Measurements from ENCODE around the gene FBXL17. TPM values are rescaled to one million over a fixed set of nuclear protein-coding genes. Genes with fewer than 3 reads are reported as not detected.
"Not testable (repeated sequence)": the region's sequence is repeated elsewhere in the genome, so short reads cannot be mapped to it uniquely, and the experiment has no call there.

The FBXL17 gene
- total and polyA plus RNA-seq, 3 experiments from 2014 or later, result 6.4 to 8.2 (median 6.9) TPM

- H3K9me3 ChIP-seq (ENCODE audit: low read length); H3K9me3 Mint-ChIP-seq; H3K4me3 Mint-ChIP-seq; H3K4me1 Mint-ChIP-seq; H3K27me3 Mint-ChIP-seq; POLR2A ChIA-PET; CTCF ChIA-PET; H3K27me3 ChIP-seq (ENCODE audit: insufficient read depth, low read length, poor library complexity, severe bottlenecking); H3K4me1 ChIP-seq (ENCODE audit: insufficient read depth, low read length); H3K27ac ChIP-seq (ENCODE audit: low read depth, low read length); H3K27ac Mint-ChIP-seq; H3K4me3 ChIP-seq (ENCODE audit: low read length); H3K36me3 ChIP-seq (ENCODE audit: insufficient read depth, low read length); DNase-seq: not testable (repeated sequence)
- H3K36me3 Mint-ChIP-seq, result peaks cover 12 to 19% (median 13%) of the 10 kb centered on the region in 3 donors
These were observed 229.0 kb downstream of the FBXL17 start for GRCh38 chr5:108152854-108153253.

- peaks cover 19 to 25% (median 21%) of the 10 kb centered on the region in 3 donors for H3K36me3 Mint-ChIP-seq
- no peaks in the 10 kb centered on the region for H3K9me3 Mint-ChIP-seq
- peak overlapping the region in 2 of 8 donors; percentile 22 to 64 for H3K27ac Mint-ChIP-seq
- H3K9me3 ChIP-seq (ENCODE audit: low read length), result no peaks in the 10 kb centered on the region
- no peak overlapping the region for H3K4me3 Mint-ChIP-seq
- H3K4me1 Mint-ChIP-seq, result peaks cover 5 to 10% (median 8%) of the 10 kb centered on the region in 3 donors
- no peak overlapping the region for H3K4me3 ChIP-seq (ENCODE audit: low read length)
- no peaks in the 10 kb centered on the region for H3K27me3 Mint-ChIP-seq
- no peak overlapping the region for H3K27ac ChIP-seq (ENCODE audit: low read depth, low read length)
- H3K4me1 ChIP-seq (ENCODE audit: insufficient read depth, low read length), result no peaks in the 10 kb centered on the region
- ChIA-PET POLR2A (no interaction called here), CTCF (no interaction called here)
- H3K36me3 ChIP-seq (ENCODE audit: insufficient read depth, low read length), result no peaks in the 10 kb centered on the region
- no peaks in the 10 kb centered on the region for H3K27me3 ChIP-seq (ENCODE audit: insufficient read depth, low read length, poor library complexity, severe bottlenecking)
- DNase-seq, result no peak
These were observed 232.5 kb downstream of the FBXL17 start for GRCh38 chr5:108149369-108149768.

GRCh38 chr5:108148715-108149139 is 233.2 kb downstream of the FBXL17 start:
- Histone ChIP-seq H3K36me3 (ENCODE audit: insufficient read depth, low read length) (no peaks in the 10 kb centered on the region), H3K4me3 (ENCODE audit: low read length) (no peak overlapping the region), H3K9me3 (ENCODE audit: low read length) (no peaks in the 10 kb centered on the region), H3K4me1 (ENCODE audit: insufficient read depth, low read length) (no peaks in the 10 kb centered on the region), H3K27ac (ENCODE audit: low read depth, low read length) (no peak overlapping the region), H3K27me3 (ENCODE audit: insufficient read depth, low read length, poor library complexity, severe bottlenecking) (no peaks in the 10 kb centered on the region)
- H3K4me1 Mint-ChIP-seq, result peaks cover 5 to 10% (median 8%) of the 10 kb centered on the region in 3 donors
- DNase-seq, result no peak
- no peaks in the 10 kb centered on the region for H3K27me3 Mint-ChIP-seq
- H3K9me3 Mint-ChIP-seq, result no peaks in the 10 kb centered on the region
- H3K27ac Mint-ChIP-seq, result no peak overlapping the region
- CTCF ChIA-PET, result no interaction called here
- H3K4me3 Mint-ChIP-seq, result no peak overlapping the region
- H3K36me3 Mint-ChIP-seq, result peaks cover 16 to 22% (median 18%) of the 10 kb centered on the region in 3 donors
- POLR2A ChIA-PET, result no interaction called here

GRCh38 chr5:108146222-108146621 is 235.7 kb downstream of the FBXL17 start:
- ChIA-PET POLR2A (no interaction called here), CTCF (no interaction called here)
- Mint-ChIP-seq H3K27ac (peak overlapping the region in 3 of 8 donors; percentile 0 to 52 (median 41)), H3K27me3 (no peaks in the 10 kb centered on the region), H3K4me3 (peak overlapping the region in 1 of 7 donors; percentile 54), H3K4me1 (peaks cover 5 to 10% (median 8%) of the 10 kb centered on the region in 3 donors), H3K9me3 (no peaks in the 10 kb centered on the region), H3K36me3 (peaks cover 7 to 12% (median 11%) of the 10 kb centered on the region in 3 donors)
- no peaks in the 10 kb centered on the region for H3K4me1 ChIP-seq (ENCODE audit: insufficient read depth, low read length)
- DNase-seq, result no peak
- no peaks in the 10 kb centered on the region for H3K9me3 ChIP-seq (ENCODE audit: low read length)
- no peaks in the 10 kb centered on the region for H3K27me3 ChIP-seq (ENCODE audit: insufficient read depth, low read length, poor library complexity, severe bottlenecking)
- H3K4me3 ChIP-seq (ENCODE audit: low read length), result no peak overlapping the region
- no peak overlapping the region for H3K27ac ChIP-seq (ENCODE audit: low read depth, low read length)
- H3K36me3 ChIP-seq (ENCODE audit: insufficient read depth, low read length), result no peaks in the 10 kb centered on the region

GRCh38 chr5:108145351-108145750 is 236.5 kb downstream of the FBXL17 start:
- Mint-ChIP-seq H3K4me3 (no peak overlapping the region), H3K4me1 (peaks cover 5 to 10% (median 8%) of the 10 kb centered on the region in 3 donors), H3K27ac (no peak overlapping the region), H3K36me3 (peaks cover 7 to 12% (median 11%) of the 10 kb centered on the region in 3 donors), H3K9me3 (no peaks in the 10 kb centered on the region), H3K27me3 (no peaks in the 10 kb centered on the region)
- Histone ChIP-seq H3K36me3 (ENCODE audit: insufficient read depth, low read length) (no peaks in the 10 kb centered on the region), H3K4me3 (ENCODE audit: low read length) (no peak overlapping the region), H3K4me1 (ENCODE audit: insufficient read depth, low read length) (no peaks in the 10 kb centered on the region), H3K9me3 (ENCODE audit: low read length) (no peaks in the 10 kb centered on the region), H3K27ac (ENCODE audit: low read depth, low read length) (no peak overlapping the region), H3K27me3 (ENCODE audit: insufficient read depth, low read length, poor library complexity, severe bottlenecking) (no peaks in the 10 kb centered on the region)
- POLR2A ChIA-PET, result no interaction called here
- CTCF ChIA-PET, result no interaction called here
- no peak for DNase-seq

GRCh38 chr5:108144332-108144731 is 237.6 kb downstream of the FBXL17 start:
- Histone ChIP-seq H3K9me3 (ENCODE audit: low read length) (no peaks in the 10 kb centered on the region), H3K27ac (ENCODE audit: low read depth, low read length) (no peak overlapping the region), H3K36me3 (ENCODE audit: insufficient read depth, low read length) (no peaks in the 10 kb centered on the region), H3K27me3 (ENCODE audit: insufficient read depth, low read length, poor library complexity, severe bottlenecking) (no peaks in the 10 kb centered on the region), H3K4me1 (ENCODE audit: insufficient read depth, low read length) (no peaks in the 10 kb centered on the region), H3K4me3 (ENCODE audit: low read length) (no peak overlapping the region)
- Mint-ChIP-seq H3K4me1 (peaks cover 5 to 10% (median 6%) of the 10 kb centered on the region in 3 donors), H3K27me3 (no peaks in the 10 kb centered on the region), H3K9me3 (no peaks in the 10 kb centered on the region), H3K27ac (no peak overlapping the region), H3K36me3 (peaks cover 7 to 12% (median 11%) of the 10 kb centered on the region in 3 donors), H3K4me3 (no peak overlapping the region)
- ChIA-PET CTCF (no interaction called here), POLR2A (no interaction called here)
- DNase-seq, result no peak

- POLR2A ChIA-PET, result no interaction called here
- Mint-ChIP-seq H3K9me3 (no peaks in the 10 kb centered on the region), H3K4me3 (no peak overlapping the region), H3K36me3 (peaks cover 7 to 12% (median 11%) of the 10 kb centered on the region in 3 donors), H3K27me3 (no peaks in the 10 kb centered on the region), H3K27ac (no peak overlapping the region), H3K4me1 (peaks cover 5 to 10% (median 6%) of the 10 kb centered on the region in 3 donors)
- CTCF ChIA-PET, result no interaction called here
- H3K36me3 ChIP-seq (ENCODE audit: insufficient read depth, low read length), result no peaks in the 10 kb centered on the region
- H3K4me3 ChIP-seq (ENCODE audit: low read length), result no peak overlapping the region
- no peaks in the 10 kb centered on the region for H3K27me3 ChIP-seq (ENCODE audit: insufficient read depth, low read length, poor library complexity, severe bottlenecking)
- H3K9me3 ChIP-seq (ENCODE audit: low read length), result no peaks in the 10 kb centered on the region
- DNase-seq, result no peak
- H3K4me1 ChIP-seq (ENCODE audit: insufficient read depth, low read length), result no peaks in the 10 kb centered on the region
- H3K27ac ChIP-seq (ENCODE audit: low read depth, low read length), result no peak overlapping the region
These were observed 238.3 kb downstream of the FBXL17 start for GRCh38 chr5:108143581-108143980.

- CTCF ChIA-PET, result no interaction called here
- Mint-ChIP-seq H3K9me3 (no peaks in the 10 kb centered on the region), H3K27ac (no peak overlapping the region), H3K4me1 (peaks cover 5 to 6% (median 5%) of the 10 kb centered on the region in 3 donors), H3K4me3 (no peak overlapping the region), H3K27me3 (no peaks in the 10 kb centered on the region), H3K36me3 (peaks cover 3 to 5% (median 4%) of the 10 kb centered on the region in 3 donors)
- no peak overlapping the region for H3K4me3 ChIP-seq (ENCODE audit: low read length)
- POLR2A ChIA-PET, result no interaction called here
- no peaks in the 10 kb centered on the region for H3K27me3 ChIP-seq (ENCODE audit: insufficient read depth, low read length, poor library complexity, severe bottlenecking)
- DNase-seq, result no peak
- no peaks in the 10 kb centered on the region for H3K9me3 ChIP-seq (ENCODE audit: low read length)
- H3K27ac ChIP-seq (ENCODE audit: low read depth, low read length), result no peak overlapping the region
- H3K36me3 ChIP-seq (ENCODE audit: insufficient read depth, low read length), result no peaks in the 10 kb centered on the region
- H3K4me1 ChIP-seq (ENCODE audit: insufficient read depth, low read length), result no peaks in the 10 kb centered on the region
These were observed 240.2 kb downstream of the FBXL17 start for GRCh38 chr5:108141676-108142075.

GRCh38 chr5:108136493-108136892 is 245.4 kb downstream of the FBXL17 start:
- Mint-ChIP-seq H3K27ac (no peak overlapping the region), H3K36me3 (peaks cover 0 to 3% (median 1%) of the 10 kb centered on the region in 3 donors), H3K27me3 (no peaks in the 10 kb centered on the region), H3K9me3 (no peaks in the 10 kb centered on the region), H3K4me1 (no peaks in the 10 kb centered on the region), H3K4me3 (no peak overlapping the region)
- no peaks in the 10 kb centered on the region for H3K27me3 ChIP-seq (ENCODE audit: insufficient read depth, low read length, poor library complexity, severe bottlenecking)
- H3K36me3 ChIP-seq (ENCODE audit: insufficient read depth, low read length), result no peaks in the 10 kb centered on the region
- H3K9me3 ChIP-seq (ENCODE audit: low read length), result no peaks in the 10 kb centered on the region
- no peak overlapping the region for H3K4me3 ChIP-seq (ENCODE audit: low read length)
- DNase-seq, result no peak
- H3K4me1 ChIP-seq (ENCODE audit: insufficient read depth, low read length), result no peaks in the 10 kb centered on the region
- POLR2A ChIA-PET, result no interaction called here
- no peak overlapping the region for H3K27ac ChIP-seq (ENCODE audit: low read depth, low read length)
- CTCF ChIA-PET, result no interaction called here
